ENCODE results near the gene MYO16.

Gene MYO16

DNA sequence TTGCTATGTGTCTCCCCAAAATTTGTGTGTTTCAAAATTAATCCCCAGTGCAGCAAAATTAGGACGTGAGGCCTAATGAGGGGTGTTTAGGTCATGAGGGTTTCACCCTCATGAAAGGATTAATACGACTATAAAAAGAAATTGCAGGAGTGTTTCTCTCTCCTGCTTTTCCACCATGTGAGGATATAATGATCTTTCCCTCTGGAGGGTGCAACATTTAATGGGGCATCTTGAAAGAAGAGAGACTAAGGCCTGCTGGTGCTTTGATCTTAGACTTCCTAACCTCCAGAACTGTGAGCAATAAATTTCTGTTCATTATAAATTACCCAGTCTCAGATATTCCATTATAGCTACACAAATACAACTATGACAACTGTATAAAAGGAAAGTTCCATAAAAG is 183.2 kb downstream of the MYO16 start:
- no peak for TF ChIP-seq ZSCAN5A (tag by site-specific recombination; IDR thresholded peaks at IDR 0.05)
- TF ChIP-seq ZNF660 (tag by site-specific recombination; IDR thresholded peaks at IDR 0.05): no peak
- no peak for TF ChIP-seq ZNF558 (tag by site-specific recombination; IDR thresholded peaks at IDR 0.05)
- TF ChIP-seq ZNF549 (tag by site-specific recombination; IDR thresholded peaks at IDR 0.05): no peak
- no peak for TF ChIP-seq ZNF449 (tag by site-specific recombination; IDR thresholded peaks at IDR 0.05)
- TF ChIP-seq TRIM28 (IDR thresholded peaks at IDR 0.05; ENCODE audit: borderline replicate concordance, low read length): no peak
- no peak for TF ChIP-seq ZFP37 (tag by site-specific recombination; IDR thresholded peaks at IDR 0.05)
- TF ChIP-seq ZNF777 (tag by site-specific recombination; IDR thresholded peaks at IDR 0.05; ENCODE audit: borderline replicate concordance): no peak
- TF ChIP-seq ZNF639 (tag by site-specific recombination; IDR thresholded peaks at IDR 0.05): no peak
- no peak for TF ChIP-seq EGR2 (tag by site-specific recombination; IDR thresholded peaks at IDR 0.05; ENCODE audit: low read depth)
- TF ChIP-seq ZNF514 (tag by site-specific recombination; IDR thresholded peaks at IDR 0.05): no peak
- no peak for TF ChIP-seq ZNF132 (tag by site-specific recombination; IDR thresholded peaks at IDR 0.05; ENCODE audit: borderline replicate concordance)
- no peak for TF ChIP-seq ZNF362 (tag by site-specific recombination; IDR thresholded peaks at IDR 0.05)
- no peak for TF ChIP-seq ZNF24 (tag by site-specific recombination; IDR thresholded peaks at IDR 0.05)
- TF ChIP-seq ZNF202 (tag by site-specific recombination; IDR thresholded peaks at IDR 0.05; ENCODE audit: borderline replicate concordance): no peak
- no peak for TF ChIP-seq ZNF37A (tag by site-specific recombination; IDR thresholded peaks at IDR 0.05)
- no peak for TF ChIP-seq ZFP3 (tag by site-specific recombination; IDR thresholded peaks at IDR 0.05; ENCODE audit: low read depth)
- TF ChIP-seq ZNF837 (tag by site-specific recombination; IDR thresholded peaks at IDR 0.05): no peak
- no peak for TF ChIP-seq REPIN1 (tag by site-specific recombination; IDR thresholded peaks at IDR 0.05; ENCODE audit: low read depth)
- TF ChIP-seq, protein P1, sequence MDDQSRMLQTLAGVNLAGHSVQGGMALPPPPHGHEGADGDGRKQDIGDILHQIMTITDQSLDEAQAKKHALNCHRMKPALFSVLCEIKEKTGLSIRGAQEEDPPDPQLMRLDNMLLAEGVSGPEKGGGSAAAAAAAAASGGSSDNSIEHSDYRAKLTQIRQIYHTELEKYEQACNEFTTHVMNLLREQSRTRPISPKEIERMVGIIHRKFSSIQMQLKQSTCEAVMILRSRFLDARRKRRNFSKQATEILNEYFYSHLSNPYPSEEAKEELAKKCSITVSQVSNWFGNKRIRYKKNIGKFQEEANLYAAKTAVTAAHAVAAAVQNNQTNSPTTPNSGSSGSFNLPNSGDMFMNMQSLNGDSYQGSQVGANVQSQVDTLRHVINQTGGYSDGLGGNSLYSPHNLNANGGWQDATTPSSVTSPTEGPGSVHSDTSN (CRISPR knock-in tag; IDR thresholded peaks at IDR 0.05): no peak
- Histone ChIP-seq H3K4me3 (ENCODE audit: low read depth, low read length) (no peak overlapping the region), H3K36me3 (ENCODE audit: control insufficient read depth in 2 of 2, insufficient read depth in 1 of 2, low read length in 2 of 2) (no peaks in the 10 kb centered on the region), H3K27ac (ENCODE audit: extremely low read depth, low read depth, low read length) (no peak overlapping the region), H3K9me3 (ENCODE audit: control insufficient read depth, insufficient read depth, low read depth, low read length) (no peaks in the 10 kb centered on the region), H3K4me1 (ENCODE audit: control insufficient read depth, insufficient read depth, low read length) (no peaks in the 10 kb centered on the region)
- ChIA-PET CTCF (no interaction called here), POLR2A (no interaction called here)

DNA sequence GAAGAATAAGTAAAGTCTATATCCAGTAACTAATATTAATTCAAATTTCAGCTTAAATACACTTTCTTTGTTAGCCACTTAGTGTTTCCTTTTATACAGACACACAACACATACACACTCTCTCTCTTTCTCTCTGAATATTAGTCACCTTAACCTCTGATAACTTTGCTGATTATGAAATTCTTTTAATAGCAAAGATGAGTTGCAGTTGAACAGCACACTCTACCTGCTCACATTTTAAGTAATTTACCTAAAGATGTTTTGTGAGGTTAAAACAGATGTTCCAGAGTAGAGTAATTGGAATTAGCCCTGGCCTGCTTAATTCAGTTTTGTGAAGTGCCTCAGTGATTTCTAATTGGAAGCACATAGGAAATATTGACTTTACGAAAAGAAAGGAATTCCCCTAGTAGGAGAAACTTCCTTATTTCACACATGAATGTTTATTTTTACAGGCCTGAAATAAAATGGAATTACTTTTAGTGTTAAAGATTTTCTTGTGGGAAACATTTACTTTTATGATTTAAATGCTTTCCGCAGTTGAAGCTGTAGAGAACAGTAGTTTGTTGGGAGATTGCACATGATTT is 184.3 kb downstream of the MYO16 start:
- Histone ChIP-seq H3K9me3 (ENCODE audit: control insufficient read depth, insufficient read depth, low read depth, low read length) (no peaks in the 10 kb centered on the region), H3K4me3 (ENCODE audit: low read depth, low read length) (no peak overlapping the region), H3K27ac (ENCODE audit: extremely low read depth, low read depth, low read length) (no peak overlapping the region), H3K36me3 (ENCODE audit: control insufficient read depth in 2 of 2, insufficient read depth in 1 of 2, low read length in 2 of 2) (no peaks in the 10 kb centered on the region), H3K4me1 (ENCODE audit: control insufficient read depth, insufficient read depth, low read length) (no peaks in the 10 kb centered on the region)
- ChIA-PET CTCF (no interaction called here), POLR2A (no interaction called here)
- TF ChIP-seq ZNF138 (tag by site-specific recombination; IDR thresholded peaks at IDR 0.05; ENCODE audit: borderline replicate concordance) (no peak), KLF7 (tag by site-specific recombination; IDR thresholded peaks at IDR 0.05; ENCODE audit: borderline replicate concordance) (no peak), ZBTB20 (tag by site-specific recombination; IDR thresholded peaks at IDR 0.05) (no peak)
- TF ChIP-seq, protein P2, sequence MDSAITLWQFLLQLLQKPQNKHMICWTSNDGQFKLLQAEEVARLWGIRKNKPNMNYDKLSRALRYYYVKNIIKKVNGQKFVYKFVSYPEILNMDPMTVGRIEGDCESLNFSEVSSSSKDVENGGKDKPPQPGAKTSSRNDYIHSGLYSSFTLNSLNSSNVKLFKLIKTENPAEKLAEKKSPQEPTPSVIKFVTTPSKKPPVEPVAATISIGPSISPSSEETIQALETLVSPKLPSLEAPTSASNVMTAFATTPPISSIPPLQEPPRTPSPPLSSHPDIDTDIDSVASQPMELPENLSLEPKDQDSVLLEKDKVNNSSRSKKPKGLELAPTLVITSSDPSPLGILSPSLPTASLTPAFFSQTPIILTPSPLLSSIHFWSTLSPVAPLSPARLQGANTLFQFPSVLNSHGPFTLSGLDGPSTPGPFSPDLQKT (IDR thresholded peaks at IDR 0.05; ENCODE audit: borderline replicate concordance, low read depth, low read length): no peak
- TF ChIP-seq, protein P3, sequence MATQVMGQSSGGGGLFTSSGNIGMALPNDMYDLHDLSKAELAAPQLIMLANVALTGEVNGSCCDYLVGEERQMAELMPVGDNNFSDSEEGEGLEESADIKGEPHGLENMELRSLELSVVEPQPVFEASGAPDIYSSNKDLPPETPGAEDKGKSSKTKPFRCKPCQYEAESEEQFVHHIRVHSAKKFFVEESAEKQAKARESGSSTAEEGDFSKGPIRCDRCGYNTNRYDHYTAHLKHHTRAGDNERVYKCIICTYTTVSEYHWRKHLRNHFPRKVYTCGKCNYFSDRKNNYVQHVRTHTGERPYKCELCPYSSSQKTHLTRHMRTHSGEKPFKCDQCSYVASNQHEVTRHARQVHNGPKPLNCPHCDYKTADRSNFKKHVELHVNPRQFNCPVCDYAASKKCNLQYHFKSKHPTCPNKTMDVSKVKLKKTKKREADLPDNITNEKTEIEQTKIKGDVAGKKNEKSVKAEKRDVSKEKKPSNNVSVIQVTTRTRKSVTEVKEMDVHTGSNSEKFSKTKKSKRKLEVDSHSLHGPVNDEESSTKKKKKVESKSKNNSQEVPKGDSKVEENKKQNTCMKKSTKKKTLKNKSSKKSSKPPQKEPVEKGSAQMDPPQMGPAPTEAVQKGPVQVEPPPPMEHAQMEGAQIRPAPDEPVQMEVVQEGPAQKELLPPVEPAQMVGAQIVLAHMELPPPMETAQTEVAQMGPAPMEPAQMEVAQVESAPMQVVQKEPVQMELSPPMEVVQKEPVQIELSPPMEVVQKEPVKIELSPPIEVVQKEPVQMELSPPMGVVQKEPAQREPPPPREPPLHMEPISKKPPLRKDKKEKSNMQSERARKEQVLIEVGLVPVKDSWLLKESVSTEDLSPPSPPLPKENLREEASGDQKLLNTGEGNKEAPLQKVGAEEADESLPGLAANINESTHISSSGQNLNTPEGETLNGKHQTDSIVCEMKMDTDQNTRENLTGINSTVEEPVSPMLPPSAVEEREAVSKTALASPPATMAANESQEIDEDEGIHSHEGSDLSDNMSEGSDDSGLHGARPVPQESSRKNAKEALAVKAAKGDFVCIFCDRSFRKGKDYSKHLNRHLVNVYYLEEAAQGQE (tag by site-specific recombination; IDR thresholded peaks at IDR 0.05): no peak

All from HEK293 (cell line).